ENCODE results near the gene IGSF21. TPM values are rescaled to one million over a fixed set of nuclear protein-coding genes. Genes with fewer than 3 reads are reported as not detected.

IGSF21 gene
- total and polyA plus RNA-seq, 2 donors (not counting 3 experiments of a cell fraction or from before 2014, with no cell fraction given): not detected

DNA sequence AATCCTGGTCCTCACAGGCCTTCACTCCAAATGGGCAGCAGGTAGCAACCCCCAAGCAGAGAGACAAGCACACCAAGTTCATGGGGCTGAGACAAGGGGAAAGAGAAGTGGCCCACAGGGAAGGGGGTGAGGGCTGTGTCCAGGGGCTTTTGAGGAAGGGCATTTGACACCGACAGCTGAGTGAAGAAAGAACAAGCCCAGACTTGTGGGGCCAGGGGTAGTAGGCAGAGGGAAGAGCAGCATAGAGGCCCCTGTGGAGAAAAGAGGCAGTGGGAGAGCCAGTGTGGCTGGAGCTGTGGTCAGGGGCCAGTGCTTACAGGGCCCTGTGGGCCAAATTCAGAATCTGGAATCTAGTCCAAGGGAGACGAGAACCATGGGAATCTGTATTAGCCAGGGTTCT is 85.4 kb downstream of the IGSF21 start:
- Histone ChIP-seq H3K9ac (replicated peaks; ENCODE audit: extremely low read depth, insufficient read depth, low read length) (no peak overlapping the region), H3K79me2 (ENCODE audit: control insufficient read depth, insufficient read depth, low read length) (no peaks in the 10 kb centered on the region), H3K36me3 (ENCODE audit: control insufficient read depth in 2 of 2, extremely low read depth in 1 of 2, insufficient read depth in 2 of 2, low read length in 2 of 2) (no peaks in the 10 kb centered on the region), H3K27ac (ENCODE audit: insufficient read depth, low read depth, low read length) (no peak overlapping the region), H3K4me3 (replicated peaks in 1 of 3; ENCODE audit: insufficient read depth in 1 of 3, low read depth in 1 of 3, low read length in 3 of 3) (no peak overlapping the region), H3K4me1 (ENCODE audit: control insufficient read depth, extremely low read depth, insufficient read depth, low read length) (no peaks in the 10 kb centered on the region), H3K9me1 (replicated peaks; ENCODE audit: control insufficient read depth, extremely low read depth, insufficient read depth, low read length) (no peaks in the 10 kb centered on the region), H3K9me3 (replicated peaks; ENCODE audit: control insufficient read depth, insufficient read depth, low read length) (no peaks in the 10 kb centered on the region), H2AFZ (ENCODE audit: low read depth, low read length) (no peak overlapping the region), H4K20me1 (replicated peaks; ENCODE audit: control insufficient read depth, extremely low read depth, insufficient read depth, low read length) (no peaks in the 10 kb centered on the region), H3K27me3 (ENCODE audit: control insufficient read depth in 2 of 2, insufficient read depth in 2 of 2, low read length in 2 of 2) (no peaks in the 10 kb centered on the region), H3K4me2 (ENCODE audit: insufficient read depth, low read length) (no peak overlapping the region)
- DNase-seq (ENCODE audit: low read depth, low spot score) (no peak), FAIRE-seq (no peak)
- BruUV-seq (replicated peaks): no TSS peak
- TF ChIP-seq, protein P1, sequence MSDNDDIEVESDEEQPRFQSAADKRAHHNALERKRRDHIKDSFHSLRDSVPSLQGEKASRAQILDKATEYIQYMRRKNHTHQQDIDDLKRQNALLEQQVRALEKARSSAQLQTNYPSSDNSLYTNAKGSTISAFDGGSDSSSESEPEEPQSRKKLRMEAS (IDR thresholded peaks at IDR 0.05; ENCODE audit: insufficient read depth, insufficient read length): no peak
- no peak for TF ChIP-seq EZH2 (IDR thresholded peaks at IDR 0.05; ENCODE audit: borderline replicate concordance, low read depth, low read length, severe bottlenecking)
- no peak for TF ChIP-seq FOS (IDR thresholded peaks at IDR 0.05; ENCODE audit: borderline replicate concordance, insufficient read depth, low read length)
- TF ChIP-seq JUN (IDR thresholded peaks at IDR 0.05; ENCODE audit: borderline replicate concordance, insufficient read depth, insufficient read length, low read depth): no peak
- no peak for TF ChIP-seq GATA2 (IDR thresholded peaks at IDR 0.05; ENCODE audit: insufficient read depth, insufficient read length, low read depth, low read length)
- TF ChIP-seq POLR2A (IDR thresholded peaks at IDR 0.05; ENCODE audit: low read depth, low read length): no peak
- no peak for TF ChIP-seq MYC (IDR thresholded peaks at IDR 0.05; ENCODE audit: low read depth, low read length)
- TF ChIP-seq POLR2AphosphoS5 (IDR thresholded peaks at IDR 0.05; ENCODE audit: insufficient read depth, low read depth, low read length): no peak
- TF ChIP-seq, protein P2, sequence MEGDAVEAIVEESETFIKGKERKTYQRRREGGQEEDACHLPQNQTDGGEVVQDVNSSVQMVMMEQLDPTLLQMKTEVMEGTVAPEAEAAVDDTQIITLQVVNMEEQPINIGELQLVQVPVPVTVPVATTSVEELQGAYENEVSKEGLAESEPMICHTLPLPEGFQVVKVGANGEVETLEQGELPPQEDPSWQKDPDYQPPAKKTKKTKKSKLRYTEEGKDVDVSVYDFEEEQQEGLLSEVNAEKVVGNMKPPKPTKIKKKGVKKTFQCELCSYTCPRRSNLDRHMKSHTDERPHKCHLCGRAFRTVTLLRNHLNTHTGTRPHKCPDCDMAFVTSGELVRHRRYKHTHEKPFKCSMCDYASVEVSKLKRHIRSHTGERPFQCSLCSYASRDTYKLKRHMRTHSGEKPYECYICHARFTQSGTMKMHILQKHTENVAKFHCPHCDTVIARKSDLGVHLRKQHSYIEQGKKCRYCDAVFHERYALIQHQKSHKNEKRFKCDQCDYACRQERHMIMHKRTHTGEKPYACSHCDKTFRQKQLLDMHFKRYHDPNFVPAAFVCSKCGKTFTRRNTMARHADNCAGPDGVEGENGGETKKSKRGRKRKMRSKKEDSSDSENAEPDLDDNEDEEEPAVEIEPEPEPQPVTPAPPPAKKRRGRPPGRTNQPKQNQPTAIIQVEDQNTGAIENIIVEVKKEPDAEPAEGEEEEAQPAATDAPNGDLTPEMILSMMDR (IDR thresholded peaks at IDR 0.05; ENCODE audit: extremely low read depth in 1 of 2, insufficient read depth in 1 of 2, low read depth in 1 of 2, low read length in 2 of 2): no peak
- dilution Hi-C loops (cut with MboI; ENCODE audit: extremely low pct_ligation_motif_present, low sequenced_read_pairs): no loop called here
- ChIA-PET CTCF (no interaction called here), POLR2A (no interaction called here)
- intact Hi-C loops (cut with micrococcal nuclease): no loop called here
